HG03520 (cell line): ENCODE data around the gene BOC.

Experiments
- ATAC-seq: cut with Tn5 transposase; IDR thresholded peaks from one replicate; pipeline ENCODE4 v1.9.1; 2021; ENCODE audit warnings: mild to moderate bottlenecking, moderate library complexity; ENCODE audit not compliant: unreplicated experiment

BOC gene

DNA sequence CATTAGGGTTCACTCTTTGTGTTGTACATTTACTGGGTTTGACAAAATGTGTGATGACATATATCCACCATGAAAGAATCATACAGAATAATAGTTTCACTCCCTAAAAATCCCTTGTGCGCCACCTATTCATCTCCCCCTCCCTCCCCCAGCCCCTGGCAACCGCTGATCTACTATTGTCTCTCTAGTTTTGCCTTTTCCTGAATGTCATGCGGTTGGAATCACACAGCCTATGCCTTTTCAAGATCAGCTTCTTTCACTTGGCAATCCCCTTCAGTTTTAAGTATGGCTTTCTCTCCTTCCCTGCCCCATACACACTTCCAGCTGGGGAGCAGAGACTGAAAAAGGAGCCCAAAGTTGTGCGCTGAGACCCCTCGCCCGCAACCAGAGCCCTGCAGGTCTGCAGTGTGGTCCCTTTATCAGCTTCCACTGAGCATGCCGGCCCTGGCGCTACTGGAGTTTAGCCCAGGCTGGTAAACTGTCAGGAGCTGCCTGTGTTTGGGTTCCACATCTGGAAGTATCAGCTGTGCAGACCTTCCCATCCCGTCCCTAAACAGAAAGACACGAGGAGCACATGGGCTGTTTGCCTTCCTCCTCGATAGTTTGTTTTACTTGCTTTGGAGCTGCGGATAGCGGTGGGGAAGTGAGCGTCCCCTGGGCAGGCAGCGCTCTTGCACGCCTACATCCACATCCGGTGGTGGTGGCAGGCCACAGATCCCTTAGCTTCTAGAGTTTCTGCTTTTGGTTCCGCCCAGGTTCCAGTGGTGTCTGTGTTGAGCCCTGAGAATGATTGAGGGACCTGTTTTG is 12.3 kb downstream of the BOC start:
- ATAC-seq: peak; percentile 71

DNA sequence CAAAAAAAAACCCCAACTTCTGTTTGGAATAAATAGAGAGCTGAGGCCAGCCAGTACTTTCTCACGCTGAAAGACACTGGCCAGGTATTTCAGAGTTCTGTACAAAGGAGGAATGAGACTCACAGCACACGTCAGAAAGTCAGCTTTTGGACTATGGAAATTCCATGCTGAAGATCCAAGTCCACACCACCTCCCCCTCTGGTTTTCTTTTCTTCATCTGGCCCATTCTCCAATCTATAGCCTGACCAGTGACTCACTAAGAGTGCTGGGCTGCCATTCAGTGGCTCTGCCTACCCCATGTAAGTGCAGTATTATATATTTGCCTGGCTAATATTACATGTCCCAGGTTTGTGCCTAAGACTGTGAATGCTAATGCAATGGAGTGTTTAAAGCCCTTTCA is 13.9 kb downstream of the BOC start:
- no peak for ATAC-seq

DNA sequence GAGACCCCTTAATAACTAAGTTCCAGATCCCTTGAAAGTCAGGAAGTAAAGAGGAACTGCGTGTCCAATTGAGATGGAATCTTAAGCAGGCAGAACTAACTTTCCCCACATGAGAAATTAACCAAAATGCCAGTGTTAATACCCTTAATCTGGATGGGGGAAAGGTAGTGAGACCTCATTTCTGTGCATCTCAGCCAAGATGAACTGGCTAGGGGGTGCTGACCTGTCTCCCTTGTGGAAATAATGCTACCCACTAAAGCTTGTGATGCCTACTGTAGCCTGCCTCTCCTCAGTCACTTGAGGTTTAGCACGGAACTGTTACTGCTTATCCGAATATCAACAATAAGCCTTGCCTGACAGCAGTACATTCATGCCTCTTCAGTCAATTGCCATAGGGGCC is 15.1 kb downstream of the BOC start:
- no peak for ATAC-seq

DNA sequence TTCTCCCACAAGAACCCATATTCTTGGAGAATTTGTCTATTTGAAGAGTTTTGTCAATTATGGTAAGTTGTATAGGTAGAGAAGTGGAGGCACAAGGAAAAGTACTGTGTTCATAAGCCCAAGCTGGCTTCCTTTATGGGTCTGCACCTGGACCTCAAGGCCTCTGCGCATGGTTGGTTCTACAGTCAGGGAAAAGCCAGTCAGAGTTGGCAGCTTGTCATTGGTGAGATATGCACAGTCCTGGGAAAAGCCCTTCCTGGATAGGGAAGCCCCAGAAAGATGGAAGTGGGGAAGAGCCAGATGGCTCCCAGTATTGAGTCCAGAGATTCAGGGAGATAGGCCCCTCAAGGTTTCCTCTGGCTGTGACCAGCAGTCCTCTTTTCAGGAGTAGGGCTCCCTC is 15.8 kb downstream of the BOC start:
- ATAC-seq: no peak

DNA sequence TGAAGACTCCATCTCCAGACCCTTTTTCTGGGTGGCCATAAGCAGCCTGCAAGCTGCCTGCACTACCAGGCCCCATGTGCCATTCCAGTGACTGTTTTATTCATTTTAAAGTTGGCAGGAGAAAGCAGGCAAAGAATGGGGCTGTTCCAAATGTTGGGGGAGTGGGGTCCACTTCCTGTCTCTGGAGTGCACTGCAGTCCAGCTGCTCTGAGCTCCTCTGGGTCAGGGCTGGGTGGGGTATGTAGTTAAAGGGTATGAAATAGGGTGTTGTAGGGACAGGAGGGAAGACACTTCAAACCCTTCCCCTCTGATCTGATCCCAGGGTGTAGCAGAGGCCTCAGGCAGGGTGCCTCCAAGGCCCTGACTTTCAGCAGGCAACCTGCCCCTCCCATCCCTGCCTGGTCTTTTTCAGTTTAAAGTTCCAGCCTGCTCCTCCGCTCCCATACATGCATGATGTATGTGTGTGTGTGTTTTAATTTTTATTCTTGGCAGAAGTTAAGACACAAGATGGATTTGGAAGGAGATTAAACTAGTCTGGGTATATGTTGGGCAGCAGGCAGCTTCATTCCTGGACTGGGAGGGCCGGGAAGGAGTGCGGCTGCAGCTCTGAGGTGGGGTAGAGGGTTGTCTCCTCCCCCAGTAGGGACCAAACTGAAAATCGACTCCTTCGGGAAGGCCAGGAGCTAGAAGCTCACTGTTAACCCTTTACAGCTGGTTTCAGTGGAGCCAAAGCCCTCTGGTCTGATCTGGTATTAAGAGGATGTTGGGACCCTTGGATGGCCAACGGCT is 17.3 kb downstream of the BOC start:
- no peak for ATAC-seq

DNA sequence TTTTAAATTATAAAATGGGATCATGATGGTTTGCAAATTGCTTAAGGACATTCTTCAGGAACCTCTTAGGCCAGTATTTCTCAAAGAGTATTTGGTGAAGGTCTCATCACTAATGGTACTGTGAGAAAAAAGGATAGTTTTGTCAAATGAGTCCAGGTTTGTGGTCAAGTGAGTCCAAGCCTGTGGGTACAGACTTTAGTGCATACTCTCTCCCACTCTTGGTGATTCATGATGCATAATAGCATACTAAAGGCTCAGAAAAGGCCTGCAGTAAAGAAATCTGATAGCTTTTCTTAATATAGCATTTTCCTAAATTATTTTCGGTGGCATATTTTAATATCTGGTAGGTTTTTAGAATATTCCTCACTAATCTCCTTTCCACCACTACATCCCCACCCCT is 20.0 kb downstream of the BOC start:
- no peak for ATAC-seq

DNA sequence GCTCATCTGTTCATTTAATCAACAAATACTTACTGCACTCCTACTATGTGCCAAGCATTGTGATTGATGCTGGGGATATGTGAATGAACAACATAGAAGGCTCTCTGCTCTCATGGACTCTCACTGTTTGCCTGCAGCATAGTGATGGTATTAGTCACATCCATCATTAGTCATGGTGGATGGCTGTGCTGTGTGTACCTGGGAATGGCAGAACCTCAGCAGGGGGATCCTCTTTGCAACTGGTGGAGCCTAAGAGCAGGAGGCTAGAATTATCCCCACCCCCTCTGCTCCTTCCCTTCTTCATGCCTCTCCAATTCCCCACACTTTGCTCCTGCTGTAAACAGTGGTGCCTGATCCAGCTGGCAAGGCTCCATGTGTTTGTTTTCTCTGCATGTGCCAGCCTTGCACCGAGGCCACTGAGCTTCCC is 20.5 kb downstream of the BOC start:
- no peak for ATAC-seq

DNA sequence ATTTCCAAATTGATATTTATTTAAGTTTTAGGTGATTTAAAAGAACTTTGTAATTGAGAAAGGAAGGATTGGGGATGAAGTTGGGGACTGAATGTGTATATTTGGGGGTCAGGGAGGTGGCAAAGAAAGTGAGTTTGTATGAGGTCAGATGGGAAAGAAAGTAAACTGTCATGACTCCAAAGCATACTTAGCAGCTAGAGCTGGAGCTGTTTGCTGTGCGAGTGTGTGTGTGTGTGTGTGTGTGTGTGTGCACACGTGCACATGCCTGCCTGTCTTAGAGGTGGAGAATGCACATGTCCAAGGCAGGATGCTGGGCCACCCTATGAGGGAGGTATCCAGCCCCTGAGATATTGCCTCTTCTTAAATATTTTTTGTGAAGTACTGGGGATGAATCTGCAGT is 21.0 kb downstream of the BOC start:
- no peak for ATAC-seq

DNA sequence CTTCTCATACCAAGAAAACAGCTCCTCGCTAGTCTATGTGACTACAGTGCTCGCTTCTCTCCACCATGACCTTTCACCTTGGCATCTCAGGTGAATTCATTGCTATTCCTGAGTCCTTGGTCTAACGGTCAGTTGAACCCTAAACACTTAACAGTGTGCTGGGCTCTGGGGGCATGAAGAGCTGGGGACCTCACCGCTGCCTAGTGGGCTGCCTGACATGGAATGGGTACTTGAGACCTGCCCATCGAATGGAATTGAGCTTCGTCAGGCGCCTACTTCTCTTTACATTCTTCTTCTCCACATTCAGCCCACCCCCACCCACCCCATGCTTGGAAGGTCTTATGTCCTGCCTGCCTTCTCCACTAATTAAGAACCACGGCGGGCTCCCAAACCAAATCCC is 22.1 kb downstream of the BOC start:
- ATAC-seq: no peak

DNA sequence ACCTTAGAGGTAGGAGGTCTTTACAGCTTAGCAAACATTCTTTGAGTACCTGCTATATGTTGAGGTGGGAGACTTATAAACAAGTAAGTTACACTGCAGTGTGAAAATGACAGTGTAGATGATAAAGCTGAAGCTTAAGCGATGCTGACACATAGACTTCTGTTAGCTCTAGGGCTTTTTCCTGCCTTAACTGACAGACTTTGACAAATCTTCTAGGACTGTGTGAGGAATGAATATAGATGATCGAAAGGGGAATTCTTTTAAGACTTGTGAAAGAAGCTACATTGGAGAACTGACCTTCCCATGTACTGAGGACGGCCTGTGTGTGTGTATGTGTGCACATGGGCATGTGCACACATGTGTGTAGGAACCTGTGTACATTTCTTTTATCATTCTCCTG is 22.7 kb downstream of the BOC start:
- no peak for ATAC-seq

DNA sequence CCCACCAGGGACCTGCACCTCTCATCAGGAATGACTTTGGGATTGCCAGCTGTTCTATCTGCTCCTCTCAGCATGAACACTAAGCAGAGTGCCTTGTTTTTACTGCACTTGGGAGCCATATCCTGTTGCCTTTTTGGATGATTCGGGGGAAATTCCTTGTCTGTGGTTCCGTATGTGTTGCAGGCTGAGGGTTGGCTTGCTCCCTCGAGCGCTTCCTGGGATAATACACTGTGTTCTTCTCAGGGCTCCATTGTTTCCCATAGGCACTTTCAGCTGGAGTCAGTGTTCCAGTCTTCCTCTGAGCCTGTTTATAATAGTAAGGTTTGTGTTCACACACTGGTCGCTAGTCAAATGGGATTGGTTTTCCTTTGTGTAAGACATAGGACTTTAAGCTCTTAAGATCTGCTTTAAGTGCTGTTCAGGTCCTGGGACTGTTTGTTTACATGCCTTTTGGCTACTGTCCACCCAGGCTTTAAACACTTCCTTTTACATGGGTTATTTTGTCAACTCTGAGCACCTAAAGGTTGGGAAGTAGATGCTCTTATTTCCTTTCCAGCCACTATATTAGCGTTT is 23.4 kb downstream of the BOC start:
- ATAC-seq: no peak

DNA sequence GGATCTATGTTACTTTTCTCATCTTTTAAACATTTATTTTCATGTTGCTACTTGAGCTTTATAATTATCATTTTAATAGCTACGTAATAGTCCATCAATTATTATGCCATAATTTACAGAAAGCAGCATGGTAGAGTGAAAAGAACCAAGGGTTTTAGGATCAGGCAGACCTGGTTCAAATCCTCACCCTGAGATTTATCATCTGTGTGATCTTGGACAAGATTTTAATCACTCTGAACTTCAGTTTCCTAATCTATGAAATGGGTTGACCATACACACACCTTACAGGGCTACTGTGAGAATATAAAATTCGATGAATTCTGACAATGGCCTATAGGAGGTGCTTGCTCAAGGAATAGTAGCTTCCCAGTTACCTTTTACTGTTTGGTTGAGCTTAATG is 27.1 kb downstream of the BOC start:
- no peak for ATAC-seq

DNA sequence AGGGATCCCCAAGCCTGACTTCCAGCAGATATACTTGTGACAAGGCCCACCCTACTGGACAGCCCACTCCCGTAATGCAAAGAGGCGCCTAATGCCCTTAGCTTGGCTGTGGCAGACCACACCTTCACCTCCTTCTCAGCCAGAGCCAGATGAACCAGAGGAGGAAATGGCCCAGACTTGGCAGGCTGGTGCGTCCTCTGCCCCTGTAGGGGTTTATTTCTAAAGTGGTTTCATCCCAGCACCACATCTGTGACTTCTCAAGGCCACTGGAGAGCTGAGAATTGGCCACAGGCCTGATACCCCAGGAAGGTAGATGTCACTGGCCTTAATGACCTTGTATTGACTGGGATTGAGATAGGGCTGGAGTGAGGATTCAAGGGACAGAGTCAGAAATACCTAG is 29.5 kb downstream of the BOC start:
- no peak for ATAC-seq

DNA sequence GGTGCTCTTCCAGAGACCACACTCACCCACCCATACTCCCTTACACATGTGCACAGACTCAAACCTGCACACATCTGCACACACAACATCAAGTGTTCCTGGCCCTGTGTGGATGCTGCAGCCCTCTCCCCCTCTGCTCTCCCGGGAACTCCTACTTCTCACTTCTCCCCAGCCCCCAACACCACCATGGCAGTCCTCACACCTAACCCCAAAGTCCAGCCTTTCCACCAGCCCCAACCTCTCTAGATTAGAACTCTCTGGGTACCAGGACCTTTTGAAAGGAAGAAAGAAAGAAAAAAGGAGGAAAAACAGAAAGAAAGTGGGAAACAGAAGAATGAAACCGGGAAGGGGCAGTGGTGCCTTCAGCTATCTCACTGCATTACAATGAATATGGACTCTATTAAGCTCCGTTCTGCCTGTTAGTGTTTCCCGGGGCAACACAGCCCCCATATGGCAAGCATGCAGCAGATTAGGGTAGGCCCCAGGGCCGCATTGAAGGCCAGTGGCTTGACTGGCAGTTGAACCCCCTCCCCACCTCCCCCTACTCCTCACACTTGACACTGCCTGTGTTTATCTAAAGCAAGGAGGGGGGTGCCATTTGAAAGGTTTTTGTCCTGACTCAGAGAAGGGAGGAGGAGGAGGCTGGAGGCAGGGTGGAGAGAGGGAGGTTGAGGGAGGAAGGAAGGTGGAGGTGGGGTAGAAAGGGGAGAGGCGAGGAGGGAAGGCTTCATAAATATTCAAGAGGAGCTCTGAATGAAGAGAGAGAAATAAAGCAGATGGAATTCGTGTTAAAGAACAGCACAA is 30.1 kb downstream of the BOC start:
- no peak for ATAC-seq

DNA sequence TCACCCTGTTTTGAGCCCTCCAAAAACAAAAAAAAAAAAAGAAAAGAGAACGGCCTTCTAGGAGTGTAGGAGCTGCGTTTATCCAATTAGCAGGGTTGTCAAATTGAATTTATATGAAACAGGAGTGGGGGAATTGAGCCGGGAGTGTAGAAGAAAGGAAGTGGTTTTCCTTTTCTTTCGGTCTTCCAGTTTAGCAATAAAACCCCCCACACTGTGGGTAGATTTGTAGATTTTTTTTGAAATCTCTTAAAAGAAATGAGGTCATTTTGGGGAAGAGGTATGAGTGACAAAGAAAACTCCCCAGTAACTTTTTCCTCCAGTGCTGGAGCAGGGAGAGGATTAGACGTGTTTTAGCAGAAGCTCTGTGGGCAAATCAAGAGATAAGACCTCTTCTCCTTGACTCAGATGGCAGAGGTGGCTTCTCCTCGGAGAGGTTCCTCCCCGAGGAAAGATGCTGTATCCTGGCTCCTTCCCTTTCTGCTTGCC is 30.8 kb downstream of the BOC start:
- ATAC-seq: no peak

DNA sequence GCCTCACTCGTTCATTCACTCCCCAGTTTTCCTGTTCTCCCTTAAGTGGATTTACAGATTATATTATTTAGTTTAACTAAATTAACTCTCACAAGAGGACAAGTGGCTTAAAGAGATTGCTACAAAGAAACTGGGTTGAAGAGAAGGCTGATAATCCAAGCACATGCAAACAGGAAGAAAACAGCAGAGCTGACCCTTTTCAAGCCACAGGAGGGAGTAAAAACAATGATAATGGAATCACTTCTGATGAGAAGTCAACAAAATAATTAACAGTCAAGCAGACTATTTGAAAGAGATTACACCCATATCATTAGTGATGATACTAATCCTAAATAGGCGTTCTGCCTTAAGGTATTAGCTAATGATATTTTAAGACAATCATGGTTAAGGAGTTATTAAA is 31.7 kb downstream of the BOC start:
- ATAC-seq: no peak

DNA sequence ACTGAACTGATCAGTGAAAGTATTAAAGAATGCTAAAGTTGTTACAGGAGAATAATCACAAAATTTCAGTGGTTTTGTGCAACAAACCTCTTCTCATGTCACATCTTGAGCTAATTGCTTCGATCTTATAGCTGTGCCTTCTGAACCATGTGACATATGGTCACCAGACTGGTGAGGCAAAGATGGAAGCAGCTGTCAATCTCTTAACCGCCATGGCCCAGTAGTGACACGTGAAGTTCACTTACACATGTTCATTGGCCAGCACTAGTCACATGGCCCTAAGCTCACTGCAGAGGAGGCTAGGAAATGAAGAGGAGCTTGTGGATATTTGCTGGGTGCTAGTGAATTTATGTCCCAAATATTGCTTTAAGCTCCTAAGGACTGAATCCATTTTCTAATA is 32.5 kb downstream of the BOC start:
- no peak for ATAC-seq

DNA sequence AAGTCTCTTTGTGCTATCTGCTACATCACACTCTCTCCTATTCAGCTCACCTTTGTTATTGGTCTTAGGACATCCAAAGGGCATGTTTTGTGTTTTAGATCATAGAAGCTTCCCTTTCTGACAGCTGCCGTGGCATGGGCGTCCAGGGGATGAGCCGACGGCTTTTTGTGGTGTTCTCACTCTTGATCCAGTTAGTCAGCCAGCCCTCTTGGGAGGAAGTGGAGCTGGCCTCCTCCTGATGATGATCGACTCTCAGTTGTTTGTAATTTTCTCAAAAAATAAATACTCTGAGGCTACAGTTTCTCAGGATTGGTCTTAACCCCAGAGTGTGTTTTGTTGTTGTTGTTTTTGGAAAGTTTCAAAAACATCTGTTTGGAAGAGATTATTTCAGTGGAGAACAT is 34.4 kb downstream of the BOC start:
- no peak for ATAC-seq

DNA sequence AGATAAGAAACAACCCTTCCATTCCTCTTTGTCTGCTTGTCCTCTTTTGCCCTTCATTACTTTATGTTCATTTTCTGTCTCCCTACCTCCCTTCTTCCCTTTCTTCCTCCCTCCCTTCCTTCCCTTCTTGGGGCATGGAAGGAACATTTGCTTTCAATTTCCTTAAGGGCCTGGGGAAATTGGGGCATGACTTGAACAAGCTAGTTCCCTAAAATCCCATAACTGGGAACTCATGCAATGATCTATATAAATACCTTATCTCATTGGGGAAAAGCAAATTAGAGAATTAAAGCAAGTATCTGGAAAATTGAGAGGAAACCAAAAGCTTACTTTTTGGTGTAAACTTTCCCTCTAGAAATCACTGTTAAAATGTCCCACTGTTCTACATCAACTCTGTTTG is 35.7 kb downstream of the BOC start:
- ATAC-seq: no peak

DNA sequence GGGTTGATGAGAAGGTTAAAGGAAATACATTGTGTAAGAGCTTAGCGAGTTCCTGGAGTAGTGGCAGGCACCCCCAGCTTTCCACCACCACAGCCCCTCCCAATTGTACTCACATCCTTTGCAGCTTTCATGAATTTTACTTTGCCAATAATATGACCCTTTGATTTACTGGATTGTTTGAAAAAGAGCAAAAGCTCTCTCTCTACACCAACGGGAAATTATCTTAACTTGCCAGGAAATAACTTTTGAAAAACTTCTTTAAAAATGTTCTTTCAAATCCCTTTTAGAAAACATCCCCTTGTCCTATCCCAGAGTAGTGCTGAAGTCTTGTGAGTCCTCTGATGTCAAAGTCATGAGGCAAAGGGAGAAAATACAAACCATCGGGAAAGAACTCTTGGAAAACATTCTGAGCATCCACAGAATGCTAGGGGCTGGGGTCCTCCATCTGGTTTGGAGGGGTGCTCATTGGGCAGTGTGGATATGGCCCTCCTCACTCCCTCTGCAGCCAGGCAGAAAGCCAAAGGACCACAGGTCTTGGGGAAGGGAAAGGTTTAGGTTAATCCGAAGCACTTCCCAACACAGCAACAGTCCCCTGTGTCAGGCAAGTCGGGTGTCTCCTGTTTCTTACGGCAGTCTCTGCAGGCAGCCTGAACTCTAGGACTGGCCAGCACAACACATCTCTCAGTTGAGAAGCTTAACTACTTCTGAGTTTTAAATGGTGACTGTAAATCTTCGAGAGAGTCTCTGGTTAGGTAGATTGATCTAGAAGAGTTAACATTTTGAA is 36.5 kb downstream of the BOC start:
- ATAC-seq: no peak
